Upper lobe of right lung (tissue), 1 donor: ENCODE results near the gene EIF4G1. TPM values are rescaled to one million over a fixed set of nuclear protein-coding genes. Genes with fewer than 3 reads are reported as not detected.

Experiments
- ATAC-seq: fragments of 200-7000 bp; cut with Tn5 transposase; one replicate; pipeline ENCODE4 v1.9.1; 2020; ENCODE audit warnings: mild to moderate bottlenecking, moderate library complexity
- DNase-seq: peaks from one replicate; pipeline ENCODE4 v3.0.0-alpha.2; 2020
- H3K27ac ChIP-seq: fragments of 200-600 bp; one replicate; pipeline ENCODE4 v1.8.0; 2022
- H3K27me3 ChIP-seq: fragments of 200-600 bp; one replicate; pipeline ENCODE4 v1.8.0; 2022; ENCODE audit warnings: mild to moderate bottlenecking
- H3K36me3 ChIP-seq: fragments of 200-600 bp; one replicate; pipeline ENCODE4 v1.8.0; 2022
- H3K4me1 ChIP-seq: fragments of 200-600 bp; one replicate; pipeline ENCODE4 v1.8.0; 2022
- H3K4me3 ChIP-seq: fragments of 200-600 bp; one replicate; pipeline ENCODE4 v1.8.0; 2022; ENCODE audit warnings: mild to moderate bottlenecking
- H3K9me3 ChIP-seq: fragments of 200-600 bp; one replicate; pipeline ENCODE4 v1.8.0; 2022
- intact Hi-C: fragments of 100-400 bp; cut with DNase I; formaldehyde crosslinking; loops from one replicate; pipeline ENCODE4 v1.11.0; 2022
- total RNA-seq: library from RNA; stranded (reverse); fragmentation: NEBNext Ultra II Directional; extraction: Animal tissue kit (Norgen Biotek cat#: 25700); gene quantifications from one replicate; pipeline ENCODE4 v1.2.1, GENCODE V29; 2021
- TF ChIP-seq, protein P1 (sequence below): fragments of 200-600 bp; IDR thresholded peaks from one replicate; pipeline ENCODE4 v1.8.0; 2022; ENCODE audit warnings: antibody characterized with exemption
- donor health status: DM: no; HTN: yes; CAD: no; lungs with severe emphysema.

EIF4G1 gene
- total RNA-seq, 1 donor from 2014 or later = 295 TPM

- intact Hi-C loops = no loop called here
- no peaks in the 10 kb centered on the region for H3K9me3 ChIP-seq
- H3K36me3 ChIP-seq = no peaks in the 10 kb centered on the region
- H3K4me3 ChIP-seq = no peak overlapping the region
- H3K4me1 ChIP-seq = no peaks in the 10 kb centered on the region
- TF ChIP-seq, protein P1, sequence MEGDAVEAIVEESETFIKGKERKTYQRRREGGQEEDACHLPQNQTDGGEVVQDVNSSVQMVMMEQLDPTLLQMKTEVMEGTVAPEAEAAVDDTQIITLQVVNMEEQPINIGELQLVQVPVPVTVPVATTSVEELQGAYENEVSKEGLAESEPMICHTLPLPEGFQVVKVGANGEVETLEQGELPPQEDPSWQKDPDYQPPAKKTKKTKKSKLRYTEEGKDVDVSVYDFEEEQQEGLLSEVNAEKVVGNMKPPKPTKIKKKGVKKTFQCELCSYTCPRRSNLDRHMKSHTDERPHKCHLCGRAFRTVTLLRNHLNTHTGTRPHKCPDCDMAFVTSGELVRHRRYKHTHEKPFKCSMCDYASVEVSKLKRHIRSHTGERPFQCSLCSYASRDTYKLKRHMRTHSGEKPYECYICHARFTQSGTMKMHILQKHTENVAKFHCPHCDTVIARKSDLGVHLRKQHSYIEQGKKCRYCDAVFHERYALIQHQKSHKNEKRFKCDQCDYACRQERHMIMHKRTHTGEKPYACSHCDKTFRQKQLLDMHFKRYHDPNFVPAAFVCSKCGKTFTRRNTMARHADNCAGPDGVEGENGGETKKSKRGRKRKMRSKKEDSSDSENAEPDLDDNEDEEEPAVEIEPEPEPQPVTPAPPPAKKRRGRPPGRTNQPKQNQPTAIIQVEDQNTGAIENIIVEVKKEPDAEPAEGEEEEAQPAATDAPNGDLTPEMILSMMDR = peak; percentile 67
- ATAC-seq (peak; percentile 70), DNase-seq (peak; percentile 79)
- H3K27ac ChIP-seq = no peak overlapping the region
- no peaks in the 10 kb centered on the region for H3K27me3 ChIP-seq
These were observed 39.8 kb downstream of the EIF4G1 start for GRCh38 chr3:184354121-184354728.

DNA sequence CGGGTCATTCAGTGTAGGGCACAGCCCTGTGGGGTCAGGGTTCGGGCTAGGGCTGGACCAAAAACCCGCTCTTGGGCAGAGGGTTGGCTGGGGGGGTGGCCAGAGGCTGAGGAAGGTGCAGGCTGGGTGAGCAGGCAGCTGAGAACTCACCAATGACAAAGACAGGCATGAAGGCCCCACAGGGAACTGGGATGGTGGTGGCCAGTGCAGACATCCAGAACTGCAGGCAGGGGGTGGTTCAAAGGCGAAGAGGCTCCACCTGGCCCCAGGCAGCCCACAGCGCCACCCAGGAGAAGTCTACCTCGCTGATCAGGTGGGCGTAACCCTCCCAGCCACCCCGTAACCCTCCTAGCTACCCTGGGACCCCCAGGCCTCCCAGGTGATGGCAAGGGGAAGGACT lies 40.3 kb downstream of the EIF4G1 start:
- DNase-seq (no peak), ATAC-seq (no peak)

DNA sequence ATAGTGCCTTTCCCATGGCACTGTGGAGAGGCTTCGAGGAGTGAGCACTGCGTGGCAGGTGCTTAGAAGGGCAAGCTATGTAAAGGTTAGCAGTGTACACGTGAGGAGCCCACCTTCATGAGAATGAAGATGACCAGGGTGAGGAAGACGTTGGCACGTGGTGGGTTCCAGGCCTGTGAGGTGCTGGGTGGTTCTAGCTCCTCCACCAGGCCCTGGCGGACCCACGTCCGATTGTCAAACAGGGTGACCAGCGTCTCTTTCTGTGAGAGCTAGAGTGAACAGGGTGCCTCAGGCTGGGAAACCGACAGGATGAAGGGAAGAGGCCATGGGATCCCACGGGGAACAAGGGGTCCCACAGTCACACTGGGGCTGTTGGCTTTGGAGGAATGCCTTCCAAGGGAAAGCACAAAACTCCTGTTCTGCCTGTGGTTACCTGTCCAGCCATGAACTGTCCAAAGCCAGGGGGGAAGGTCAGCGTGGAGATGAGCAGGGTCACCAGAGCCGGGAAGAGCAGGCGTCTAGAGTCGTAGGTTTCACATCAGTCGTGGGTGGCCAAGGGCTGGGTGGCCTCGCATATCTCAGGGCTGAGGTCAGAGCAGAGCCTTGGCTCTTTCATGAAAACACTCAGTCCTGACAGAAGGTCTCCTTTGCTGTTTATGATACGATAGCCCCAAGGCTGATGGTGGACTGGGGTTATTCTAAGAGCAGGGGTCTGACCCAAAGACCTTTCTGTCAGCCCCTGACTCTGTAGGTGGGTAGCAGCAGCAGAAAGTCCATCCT lies 41.0 kb downstream of the EIF4G1 start:
- Histone ChIP-seq H3K4me3 (no peak overlapping the region), H3K36me3 (no peaks in the 10 kb centered on the region), H3K27ac (no peak overlapping the region), H3K27me3 (no peaks in the 10 kb centered on the region), H3K9me3 (no peaks in the 10 kb centered on the region), H3K4me1 (peaks cover 2% of the 10 kb centered on the region)
- ATAC-seq = no peak
- TF ChIP-seq, protein P1 = no peak
- no peak for DNase-seq
- intact Hi-C loops = no loop called here

More for the DNA sequence above, 40.3 kb downstream of the EIF4G1 start:
- Histone ChIP-seq H3K36me3 (no peaks in the 10 kb centered on the region), H3K27ac (no peak overlapping the region), H3K27me3 (no peaks in the 10 kb centered on the region), H3K4me1 (no peaks in the 10 kb centered on the region), H3K4me3 (no peak overlapping the region), H3K9me3 (no peaks in the 10 kb centered on the region)
- intact Hi-C loops = no loop called here
- TF ChIP-seq, protein P1 = no peak

DNA sequence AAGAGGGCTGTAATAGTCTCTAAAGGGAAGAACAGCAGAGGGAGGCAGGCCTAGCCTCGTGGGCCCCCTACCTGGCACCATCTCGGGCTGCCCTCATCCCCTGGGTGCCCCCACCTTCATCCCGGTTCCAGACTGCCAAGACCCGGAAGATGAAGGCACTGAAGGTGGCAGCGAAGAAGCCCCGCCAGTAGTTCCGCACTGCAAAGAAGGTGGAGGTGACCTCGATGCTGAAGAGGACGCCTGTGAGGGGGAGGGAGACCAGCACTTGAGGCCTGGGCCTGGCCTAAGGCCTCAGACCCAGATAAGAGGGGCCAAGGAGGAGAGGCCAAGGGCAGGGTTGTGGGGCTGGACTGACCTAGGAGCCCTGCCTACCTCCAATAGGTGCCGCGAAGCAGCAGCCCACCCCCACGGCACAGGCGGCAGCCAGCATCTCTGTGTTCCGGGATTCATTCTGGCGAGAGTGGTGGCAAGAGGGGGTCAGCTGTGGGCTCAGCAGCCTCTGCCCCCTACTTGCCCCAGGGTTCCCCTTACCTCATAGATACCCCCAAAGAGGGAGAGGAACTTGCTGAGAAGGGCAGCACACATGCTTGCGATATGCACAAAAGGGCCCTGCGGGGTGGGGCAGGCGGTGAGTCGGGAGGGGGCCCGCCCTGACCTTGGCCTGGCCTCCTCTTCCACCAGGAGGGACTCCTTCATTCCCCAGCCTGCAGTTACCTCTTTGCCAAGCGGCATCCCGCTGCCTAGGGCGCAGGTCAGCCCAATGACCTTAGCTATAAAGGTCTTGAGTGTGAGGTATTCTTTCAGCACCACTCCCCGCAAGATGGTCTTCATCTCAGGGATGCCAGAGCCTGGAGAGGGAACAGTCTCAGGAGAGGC lies 43.1 kb downstream of the EIF4G1 start:
- intact Hi-C loops = no loop called here
- Histone ChIP-seq H3K27me3 (no peaks in the 10 kb centered on the region), H3K4me1 (peaks cover 9% of the 10 kb centered on the region), H3K9me3 (no peaks in the 10 kb centered on the region), H3K36me3 (no peaks in the 10 kb centered on the region), H3K4me3 (no peak overlapping the region), H3K27ac (no peak overlapping the region)
- DNase-seq (no peak), ATAC-seq (no peak)
- TF ChIP-seq, protein P1 = no peak

- Histone ChIP-seq H3K36me3 (no peaks in the 10 kb centered on the region), H3K9me3 (no peaks in the 10 kb centered on the region), H3K27ac (no peak overlapping the region), H3K4me3 (no peak overlapping the region), H3K4me1 (peaks cover 9% of the 10 kb centered on the region), H3K27me3 (no peaks in the 10 kb centered on the region)
- DNase-seq (no peak), ATAC-seq (no peak)
- intact Hi-C loops = no loop called here
- TF ChIP-seq, protein P1 = no peak
These were observed 43.8 kb downstream of the EIF4G1 start for GRCh38 chr3:184358124-184358767.
